ENCODE data around the gene TARS1.

The TARS1 gene

GRCh38 chr5:33408816-33409215, 31.9 kb upstream of the TARS1 start:
- Histone ChIP-seq H3K4me1 (ENCODE audit: control insufficient read depth in 1 of 2, insufficient read depth in 1 of 2, low read depth in 1 of 2, low read length in 1 of 2) (no peaks in the 10 kb centered on the region), H3K27me3 (no peaks in the 10 kb centered on the region), H3K4me3 (ENCODE audit: low read depth in 1 of 2, low read length in 1 of 2) (no peak overlapping the region), H3K9me3 (no peaks in the 10 kb centered on the region), H3K36me3 (no peaks in the 10 kb centered on the region), H3K27ac (no peak overlapping the region)
- no peak for TF ChIP-seq CTCF (IDR thresholded peaks at IDR 0.05)

- Histone ChIP-seq H3K27me3 (no peaks in the 10 kb centered on the region), H3K4me3 (ENCODE audit: low read depth in 1 of 2, low read length in 1 of 2) (no peak overlapping the region), H3K9me3 (no peaks in the 10 kb centered on the region), H3K4me1 (ENCODE audit: control insufficient read depth in 1 of 2, insufficient read depth in 1 of 2, low read depth in 1 of 2, low read length in 1 of 2) (no peaks in the 10 kb centered on the region), H3K36me3 (no peaks in the 10 kb centered on the region), H3K27ac (no peak overlapping the region)
- TF ChIP-seq CTCF (IDR thresholded peaks at IDR 0.05), result no peak
These were observed 31.2 kb upstream of the TARS1 start for GRCh38 chr5:33409435-33410170.

GRCh38 chr5:33410221-33410620, 30.5 kb upstream of the TARS1 start:
- no peak overlapping the region for H3K4me3 ChIP-seq (ENCODE audit: low read depth in 1 of 2, low read length in 1 of 2)
- H3K9me3 ChIP-seq, result no peaks in the 10 kb centered on the region
- no peaks in the 10 kb centered on the region for H3K4me1 ChIP-seq (ENCODE audit: control insufficient read depth in 1 of 2, insufficient read depth in 1 of 2, low read depth in 1 of 2, low read length in 1 of 2)
- H3K36me3 ChIP-seq, result no peaks in the 10 kb centered on the region
- H3K27ac ChIP-seq, result no peak overlapping the region
- TF ChIP-seq CTCF (IDR thresholded peaks at IDR 0.05), result no peak
- H3K27me3 ChIP-seq, result no peaks in the 10 kb centered on the region

- no peaks in the 10 kb centered on the region for H3K36me3 ChIP-seq
- no peak overlapping the region for H3K27ac ChIP-seq
- no peak for TF ChIP-seq CTCF (IDR thresholded peaks at IDR 0.05)
- H3K9me3 ChIP-seq, result no peaks in the 10 kb centered on the region
- no peaks in the 10 kb centered on the region for H3K27me3 ChIP-seq
- H3K4me1 ChIP-seq (ENCODE audit: control insufficient read depth in 1 of 2, insufficient read depth in 1 of 2, low read depth in 1 of 2, low read length in 1 of 2), result no peaks in the 10 kb centered on the region
- H3K4me3 ChIP-seq (ENCODE audit: low read depth in 1 of 2, low read length in 1 of 2), result no peak overlapping the region
These were observed 29.3 kb upstream of the TARS1 start for GRCh38 chr5:33411498-33411897.

GRCh38 chr5:33415811-33416354, 24.9 kb upstream of the TARS1 start:
- Histone ChIP-seq H3K36me3 (no peaks in the 10 kb centered on the region), H3K4me3 (ENCODE audit: low read depth in 1 of 2, low read length in 1 of 2) (no peak overlapping the region), H3K4me1 (ENCODE audit: control insufficient read depth in 1 of 2, insufficient read depth in 1 of 2, low read depth in 1 of 2, low read length in 1 of 2) (no peaks in the 10 kb centered on the region), H3K27ac (no peak overlapping the region), H3K9me3 (no peaks in the 10 kb centered on the region), H3K27me3 (no peaks in the 10 kb centered on the region)
- no peak for TF ChIP-seq CTCF (IDR thresholded peaks at IDR 0.05)

All from neutrophil (primary cell).